Esophagus muscularis mucosa (tissue), 3 donors: ENCODE results near the gene DERA.
"Not testable (repeated sequence)": the region's sequence is repeated elsewhere in the genome, so short reads cannot be mapped to it uniquely, and the experiment has no call there.

Experiments used
- POLR2A ChIP-seq: fragments of 450-650 bp; IDR thresholded peaks from one replicate; pipeline ENCODE4 v1.6.1; 2017; ENCODE audit warnings: antibody characterized with exemption, moderate library complexity, mild to moderate bottlenecking, low read depth
- POLR2AphosphoS5 ChIP-seq, 2 donors: sonication (generic); formaldehyde crosslinking; IDR thresholded peaks; one replicate each; pipeline ENCODE4 v1.6.1; 2017; ENCODE audit warnings: antibody characterized with exemption in 2 of 2
- TF ChIP-seq, protein P1 (sequence below), 3 experiments: fragments of 200-600 bp in 2 of 3; fragments of 450-650 bp in 1 of 3; sonication (generic) in 2 of 3; IDR thresholded peaks; one replicate each; pipeline ENCODE4 v1.5.1; 2017 to 2019; ENCODE audit warnings: antibody characterized with exemption in 3 of 3, mild to moderate bottlenecking in 2 of 3, moderate library complexity in 1 of 3

DNA sequence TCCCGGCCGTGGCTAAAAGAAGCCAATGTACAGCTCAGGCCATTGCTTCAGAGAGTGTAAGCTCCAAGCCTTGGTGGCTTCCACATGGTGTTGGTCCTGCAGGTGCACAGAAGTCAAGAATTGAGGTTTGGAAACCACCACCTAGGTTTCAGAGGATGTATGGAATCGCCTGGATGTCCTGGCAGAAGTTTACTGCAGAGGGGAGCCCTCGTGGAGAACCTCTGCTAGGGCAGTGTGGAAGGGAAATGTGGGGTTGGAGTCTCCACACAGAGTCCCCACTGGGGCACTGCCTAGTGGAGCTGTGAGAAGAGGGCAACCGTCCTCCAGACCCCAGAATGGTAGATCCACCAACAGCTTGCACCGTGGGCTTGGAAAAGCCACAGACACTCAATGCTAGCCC lies 103.3 kb downstream of the DERA start:
- not testable (repeated sequence) for TF ChIP-seq POLR2AphosphoS5 (IDR thresholded peaks at IDR 0.05); POLR2A
- TF ChIP-seq, protein P1, sequence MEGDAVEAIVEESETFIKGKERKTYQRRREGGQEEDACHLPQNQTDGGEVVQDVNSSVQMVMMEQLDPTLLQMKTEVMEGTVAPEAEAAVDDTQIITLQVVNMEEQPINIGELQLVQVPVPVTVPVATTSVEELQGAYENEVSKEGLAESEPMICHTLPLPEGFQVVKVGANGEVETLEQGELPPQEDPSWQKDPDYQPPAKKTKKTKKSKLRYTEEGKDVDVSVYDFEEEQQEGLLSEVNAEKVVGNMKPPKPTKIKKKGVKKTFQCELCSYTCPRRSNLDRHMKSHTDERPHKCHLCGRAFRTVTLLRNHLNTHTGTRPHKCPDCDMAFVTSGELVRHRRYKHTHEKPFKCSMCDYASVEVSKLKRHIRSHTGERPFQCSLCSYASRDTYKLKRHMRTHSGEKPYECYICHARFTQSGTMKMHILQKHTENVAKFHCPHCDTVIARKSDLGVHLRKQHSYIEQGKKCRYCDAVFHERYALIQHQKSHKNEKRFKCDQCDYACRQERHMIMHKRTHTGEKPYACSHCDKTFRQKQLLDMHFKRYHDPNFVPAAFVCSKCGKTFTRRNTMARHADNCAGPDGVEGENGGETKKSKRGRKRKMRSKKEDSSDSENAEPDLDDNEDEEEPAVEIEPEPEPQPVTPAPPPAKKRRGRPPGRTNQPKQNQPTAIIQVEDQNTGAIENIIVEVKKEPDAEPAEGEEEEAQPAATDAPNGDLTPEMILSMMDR (IDR thresholded peaks at IDR 0.05): not testable (repeated sequence)
